ENCODE data around the gene GAL3ST3.

DNA sequence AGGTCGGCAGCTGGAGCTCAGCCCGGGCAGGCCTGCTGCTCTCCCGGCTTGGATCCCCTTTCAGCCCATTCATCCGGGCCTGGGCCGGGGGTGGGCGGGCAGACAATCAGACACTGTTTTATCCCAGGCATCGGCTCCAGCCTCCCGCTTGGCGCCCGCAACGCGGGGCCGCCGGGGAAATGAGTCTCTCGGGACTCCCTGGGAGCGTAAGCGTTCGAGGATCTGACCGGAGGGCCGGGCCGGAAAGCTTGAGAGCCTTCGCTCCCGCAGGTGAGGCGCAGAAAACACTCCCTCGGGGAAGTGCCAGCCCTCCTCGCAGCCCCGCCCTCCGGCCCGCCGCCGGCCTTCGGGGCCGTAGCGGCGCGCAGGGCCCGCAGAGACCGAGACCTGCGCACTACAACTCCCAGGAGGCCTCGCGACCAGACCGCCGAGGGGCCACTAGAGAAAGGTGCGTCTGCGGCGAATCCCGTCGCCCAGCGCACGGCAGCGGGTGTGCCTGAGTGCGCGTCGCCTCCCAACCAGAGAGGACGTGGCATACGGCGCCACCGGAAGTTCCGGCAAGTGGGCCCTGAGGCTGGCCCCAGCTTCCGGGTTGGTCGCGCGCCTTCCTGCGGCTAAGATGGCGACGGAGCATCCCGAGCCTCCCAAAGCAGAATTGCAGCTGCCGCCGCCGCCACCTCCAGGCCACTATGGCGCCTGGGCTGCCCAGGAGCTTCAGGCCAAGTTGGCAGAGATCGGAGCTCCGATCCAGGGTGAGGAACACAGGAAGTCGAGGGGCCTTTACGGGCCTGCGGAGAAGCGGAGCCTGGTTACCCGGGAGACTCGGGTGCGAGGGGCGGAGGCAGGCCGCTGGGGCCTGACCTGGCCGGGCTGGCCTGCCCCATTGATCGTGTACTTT, 3.1 kb upstream of the GAL3ST3 start, which contains the start of gene SF3B2:
- TF ChIP-seq CTCF (IDR thresholded peaks at IDR 0.05) (no peak), EZH2 (IDR thresholded peaks at IDR 0.05; ENCODE audit: borderline replicate concordance, insufficient read depth, low read depth, low read length, poor library complexity, severe bottlenecking) (no peak)
